GM19043 (cell line): Measurements from ENCODE around the gene CACNA1C.
"Not testable (repeated sequence)": the region's sequence is repeated elsewhere in the genome, so short reads cannot be mapped to it uniquely, and the experiment has no call there.

Experiments used
- ATAC-seq: cut with Tn5 transposase; IDR thresholded peaks from one replicate; pipeline ENCODE4 v1.9.1; 2021; ENCODE audit warnings: low read depth; ENCODE audit not compliant: unreplicated experiment

Gene CACNA1C

DNA sequence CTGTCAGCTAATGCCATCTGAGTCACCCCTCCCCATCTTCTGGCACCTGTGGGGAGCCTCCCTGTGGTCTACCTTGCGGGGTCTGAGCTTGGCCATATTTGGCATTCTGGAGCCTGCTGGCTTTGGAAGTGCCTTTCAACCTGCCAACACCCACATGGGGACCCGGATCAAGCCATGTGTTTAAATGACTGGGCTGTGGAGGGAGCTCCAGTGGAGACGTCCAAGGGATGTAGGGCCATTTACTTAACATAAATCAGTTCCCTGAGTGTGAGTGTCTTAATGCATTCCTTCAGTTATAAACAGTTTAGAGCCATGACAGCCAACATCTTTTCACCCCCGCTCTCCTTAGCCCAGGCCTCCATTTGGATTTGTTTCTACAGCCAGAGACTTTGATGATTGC, 22.0 kb downstream of the CACNA1C start:
- ATAC-seq, result no peak

DNA sequence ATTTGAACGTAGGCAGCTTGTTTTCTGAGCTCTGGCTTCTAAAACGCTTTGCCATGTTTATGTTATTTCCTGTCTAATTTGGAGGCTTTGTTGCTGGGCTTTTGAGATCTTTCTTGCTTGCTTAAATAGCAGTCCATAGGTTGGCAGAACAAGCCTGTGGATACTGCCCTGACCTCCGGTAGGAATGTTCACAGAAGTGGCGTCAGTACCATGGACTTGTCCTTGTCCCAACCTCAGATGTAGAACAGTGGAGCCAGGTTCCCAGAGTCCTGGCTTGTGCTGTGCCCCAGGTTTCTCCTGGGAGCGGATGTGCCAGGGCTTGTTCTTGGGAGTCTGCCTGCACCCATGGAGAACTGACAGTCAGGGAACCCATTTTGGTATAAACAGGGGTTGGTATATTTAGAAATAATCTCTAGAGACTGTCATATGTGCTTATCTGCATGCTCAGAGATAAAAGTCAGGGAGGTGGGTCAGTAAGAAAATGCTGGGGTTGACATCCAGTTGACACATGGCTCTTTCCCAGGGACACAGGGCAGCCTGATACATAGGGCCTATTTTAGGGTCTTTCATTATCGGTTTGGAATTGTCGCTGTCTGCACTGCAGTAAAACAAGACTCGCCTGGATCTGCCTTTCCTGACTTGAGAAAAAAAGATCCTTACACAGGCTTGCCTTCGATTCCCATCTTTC, 22.9 kb downstream of the CACNA1C start:
- ATAC-seq, result no peak

DNA sequence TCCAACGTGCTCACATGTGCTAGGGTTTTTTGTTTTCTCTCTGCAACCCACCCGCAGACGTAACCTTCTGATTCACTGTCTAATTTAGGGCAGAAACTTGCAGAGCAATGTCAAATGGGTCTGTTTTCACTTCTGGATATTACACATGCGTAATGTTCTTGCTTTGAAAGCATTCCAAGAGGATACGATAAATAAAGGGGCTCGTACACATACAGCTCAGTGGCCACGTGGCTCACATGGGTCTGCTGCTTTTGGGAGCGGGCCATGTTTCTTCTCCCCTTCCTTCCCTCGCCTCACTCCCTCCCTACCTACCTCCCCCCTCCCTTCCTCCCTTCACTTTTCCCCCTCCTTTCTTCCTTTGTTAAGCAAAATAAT, 23.4 kb downstream of the CACNA1C start:
- ATAC-seq, result no peak

DNA sequence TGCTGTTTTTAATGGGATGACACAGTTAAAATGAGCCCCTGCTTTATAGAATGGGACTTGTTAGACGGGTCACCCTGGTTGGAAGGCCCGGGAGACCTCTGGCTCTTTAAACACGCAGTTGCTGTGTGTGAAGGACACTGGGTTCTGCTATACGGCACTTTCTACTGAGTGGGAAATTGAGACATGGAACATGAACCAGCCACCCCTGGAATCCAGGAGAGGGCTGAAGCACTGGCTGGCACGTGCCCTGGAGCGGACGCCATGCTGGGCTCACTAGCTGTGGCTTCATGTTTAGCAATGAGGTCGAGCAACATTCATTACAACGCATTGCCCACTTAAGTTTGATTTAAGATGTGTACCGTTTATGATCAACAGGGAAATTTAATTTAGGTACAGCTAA, 23.9 kb downstream of the CACNA1C start:
- ATAC-seq, result no peak

DNA sequence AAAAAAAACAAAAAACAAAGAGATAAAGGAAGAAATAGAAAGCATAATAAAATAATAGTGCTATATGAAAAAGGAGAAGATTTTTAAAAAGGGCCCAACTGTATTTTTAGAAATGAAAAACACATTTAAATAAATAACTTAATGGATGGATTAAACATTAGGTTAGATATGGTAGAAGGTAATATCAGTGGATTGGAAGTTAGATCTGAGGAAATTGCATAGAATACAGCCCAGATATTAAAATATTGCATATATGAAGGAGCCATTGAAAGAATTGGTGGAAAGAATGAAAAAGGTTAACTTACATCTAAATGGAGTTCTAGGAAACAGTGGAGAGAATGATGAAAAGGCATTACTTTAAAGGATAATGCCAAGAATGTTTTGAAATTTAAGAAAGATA, 27.8 kb downstream of the CACNA1C start:
- no peak for ATAC-seq

DNA sequence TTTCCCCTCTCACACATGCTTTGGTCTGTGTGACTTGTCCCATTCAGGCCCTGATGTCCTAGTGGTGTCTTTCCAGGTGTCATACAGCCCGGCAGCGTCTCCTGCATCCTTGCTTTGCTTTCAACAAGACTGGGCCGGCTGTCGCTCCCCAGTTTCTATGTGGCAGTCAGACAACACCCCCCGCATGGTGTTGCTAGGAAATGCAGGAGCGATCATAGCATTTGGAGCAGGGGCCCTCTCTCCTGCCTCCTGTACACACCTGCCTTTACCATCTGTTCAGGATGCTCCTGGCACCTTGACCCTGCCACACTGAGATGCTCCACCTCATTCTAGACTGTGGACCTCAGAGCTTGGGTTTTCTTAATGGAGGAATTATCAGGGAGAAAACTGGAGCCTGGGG, 29.5 kb downstream of the CACNA1C start:
- no peak for ATAC-seq

DNA sequence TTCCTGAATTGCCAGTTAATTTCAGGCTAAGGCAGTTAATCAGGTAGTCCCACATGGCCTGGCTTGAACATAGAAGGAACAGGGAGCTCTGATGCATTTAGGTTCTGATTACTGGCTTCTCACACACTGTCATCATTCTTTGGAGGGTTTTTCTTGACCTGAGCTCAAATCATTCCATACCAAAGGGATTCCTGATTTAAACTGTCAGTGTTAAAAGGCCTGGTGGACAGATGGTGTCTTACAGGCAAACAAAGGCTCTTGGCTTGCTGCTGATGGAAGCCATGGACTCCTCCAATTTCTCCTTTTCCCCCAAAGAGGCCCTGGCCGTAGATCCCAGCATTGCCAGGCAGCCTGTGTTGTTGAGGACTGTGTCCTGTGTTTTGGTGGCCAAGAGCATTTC, 30.2 kb downstream of the CACNA1C start:
- no peak for ATAC-seq

DNA sequence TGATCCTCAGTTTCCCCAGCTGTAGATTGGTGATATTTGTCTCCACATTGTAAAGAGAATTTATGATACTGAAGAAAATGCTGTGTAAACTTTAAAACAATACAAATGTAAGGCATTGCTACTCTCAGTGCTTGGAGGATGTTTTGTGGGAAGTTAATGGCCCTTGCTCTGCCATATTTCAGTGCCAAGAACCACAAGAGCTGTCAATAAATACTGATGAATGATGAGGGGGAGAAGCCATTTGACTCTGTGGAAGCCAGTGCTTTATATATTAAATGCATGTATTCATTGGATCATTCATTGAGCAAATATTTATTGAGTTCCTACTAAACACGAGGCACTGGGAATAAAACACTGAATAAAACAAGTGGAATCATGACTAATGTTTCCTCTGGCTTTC, 30.8 kb downstream of the CACNA1C start:
- no peak for ATAC-seq

DNA sequence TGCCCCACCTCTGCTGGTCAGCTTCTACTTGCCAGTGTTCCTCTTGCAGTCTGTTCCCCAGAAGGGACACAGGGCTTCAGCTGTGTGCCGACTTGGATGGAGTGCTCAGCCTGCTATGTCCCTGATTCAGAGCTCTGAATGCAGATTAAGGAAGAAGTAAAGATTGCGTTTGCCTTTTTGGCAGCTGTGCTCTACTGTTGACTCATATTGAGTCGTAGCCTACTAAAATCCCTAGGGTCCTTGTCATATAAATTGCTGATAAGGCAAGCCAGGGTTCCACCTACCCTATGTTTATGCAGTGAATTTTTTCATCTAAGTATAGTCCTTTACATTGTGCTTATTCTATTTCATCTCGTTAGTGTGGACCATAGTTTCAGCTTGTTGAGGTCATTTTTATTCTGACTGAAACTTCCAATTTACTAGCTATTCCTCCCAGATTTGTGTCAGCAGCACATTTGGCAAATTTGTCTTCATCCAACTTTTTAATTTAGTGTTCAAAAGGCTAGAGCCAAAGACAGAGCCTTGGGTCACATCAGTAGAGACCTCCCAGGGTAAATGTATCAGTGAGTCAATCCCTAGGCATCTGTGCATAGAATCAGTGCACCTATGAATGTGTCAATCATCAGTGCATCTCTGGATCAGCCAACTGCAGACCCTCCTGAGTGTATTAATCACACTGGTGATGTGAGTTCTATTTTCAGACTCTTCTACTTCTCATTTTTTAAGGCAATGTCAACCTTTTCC, 31.9 kb downstream of the CACNA1C start:
- no peak for ATAC-seq

DNA sequence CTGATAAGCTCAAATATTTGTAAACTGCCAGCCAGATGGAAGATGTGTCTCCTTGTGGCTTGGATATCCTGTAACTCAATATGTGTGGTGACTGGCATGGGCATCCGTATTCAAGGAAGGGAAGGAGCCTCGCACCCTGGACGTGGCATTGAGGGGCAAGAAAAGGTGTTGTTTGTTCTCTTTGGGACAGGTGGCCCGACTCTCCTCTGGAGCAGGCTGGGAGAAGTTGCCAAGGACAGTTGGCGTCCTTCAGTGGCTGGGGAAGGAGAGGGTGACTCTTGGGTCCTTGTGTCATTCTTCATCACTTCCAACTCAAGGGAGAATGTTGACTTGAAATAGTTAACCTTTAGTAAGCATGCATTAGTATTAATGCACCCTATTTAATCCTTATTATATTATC, 39.6 kb downstream of the CACNA1C start:
- ATAC-seq, result no peak

DNA sequence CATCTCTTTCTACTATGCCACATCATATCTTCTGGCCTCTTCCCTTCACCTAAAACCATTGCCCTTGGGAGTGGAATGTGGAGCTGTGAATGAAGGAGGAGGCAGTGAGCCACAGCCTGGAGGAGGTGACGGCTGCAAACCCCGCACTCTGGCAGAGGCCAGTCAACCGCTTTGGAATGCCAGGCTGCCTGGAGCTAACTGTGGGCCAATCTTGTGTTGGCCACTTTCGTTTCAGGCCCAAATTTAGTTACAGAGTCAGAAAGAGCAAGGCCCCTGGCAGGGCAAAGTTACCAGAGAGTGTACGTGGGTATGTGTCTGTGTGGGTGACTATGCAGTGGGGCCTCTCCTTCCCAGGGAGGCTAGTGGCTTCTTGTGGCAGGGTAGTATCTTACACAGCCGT, 40.1 kb downstream of the CACNA1C start:
- no peak for ATAC-seq

DNA sequence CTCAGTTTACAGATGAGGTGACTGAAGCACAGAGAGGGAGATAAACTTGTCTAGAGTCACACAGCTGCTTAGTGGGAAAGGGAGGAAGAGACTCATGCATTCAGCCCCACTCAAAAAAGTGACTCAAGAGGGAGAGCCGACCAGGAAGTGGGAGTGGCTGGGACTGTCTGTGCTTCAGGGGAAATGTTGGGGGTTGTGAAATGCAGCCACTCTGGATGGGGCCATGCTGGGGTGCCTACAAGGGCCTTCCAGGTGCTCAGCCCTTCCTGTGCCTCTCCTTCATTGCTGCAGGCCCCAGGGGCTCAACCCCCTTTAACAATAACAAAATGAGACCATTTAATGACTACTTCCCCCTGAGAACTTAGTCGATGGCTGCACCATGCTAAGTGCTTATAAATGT, 41.8 kb downstream of the CACNA1C start:
- ATAC-seq, result no peak

DNA sequence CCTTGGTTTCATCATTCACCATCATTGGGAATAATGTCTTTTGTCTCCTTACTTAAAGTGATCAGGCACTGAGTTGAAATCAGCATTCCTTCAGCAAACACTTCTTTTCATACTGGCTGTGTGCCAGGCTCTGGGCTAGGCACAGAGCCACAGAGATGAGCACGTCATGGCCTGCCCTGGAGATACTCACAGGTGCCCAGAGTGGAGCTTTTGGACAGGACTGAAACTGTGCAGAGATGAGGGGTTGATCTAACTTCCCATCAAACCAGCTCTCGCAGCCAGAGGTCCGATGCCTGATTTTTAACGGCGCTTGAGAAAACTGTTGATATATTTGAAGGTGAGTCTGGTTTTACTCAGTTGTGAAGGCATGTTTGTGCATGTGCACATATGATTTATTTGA, 43.1 kb downstream of the CACNA1C start:
- no peak for ATAC-seq

DNA sequence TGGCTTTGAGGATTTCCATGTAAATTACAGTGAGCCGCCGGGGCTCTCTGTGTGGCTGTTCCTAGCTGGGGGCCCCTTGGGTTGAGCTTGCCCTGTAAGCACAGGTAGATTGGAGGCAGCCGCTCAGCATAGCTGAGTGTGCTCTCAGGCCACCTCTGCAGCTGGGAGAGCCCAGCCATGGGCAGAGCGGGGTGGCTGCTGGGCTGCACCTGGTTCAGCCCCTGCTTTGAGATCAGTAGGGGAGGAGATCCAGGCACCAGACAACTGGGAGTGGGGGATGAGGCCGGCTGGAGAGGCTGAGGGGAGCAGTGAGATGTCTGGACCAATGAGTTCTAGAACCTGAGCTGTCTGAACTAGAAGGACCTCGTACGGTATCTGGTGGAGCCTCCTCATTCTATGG, 44.8 kb downstream of the CACNA1C start:
- no peak for ATAC-seq

DNA sequence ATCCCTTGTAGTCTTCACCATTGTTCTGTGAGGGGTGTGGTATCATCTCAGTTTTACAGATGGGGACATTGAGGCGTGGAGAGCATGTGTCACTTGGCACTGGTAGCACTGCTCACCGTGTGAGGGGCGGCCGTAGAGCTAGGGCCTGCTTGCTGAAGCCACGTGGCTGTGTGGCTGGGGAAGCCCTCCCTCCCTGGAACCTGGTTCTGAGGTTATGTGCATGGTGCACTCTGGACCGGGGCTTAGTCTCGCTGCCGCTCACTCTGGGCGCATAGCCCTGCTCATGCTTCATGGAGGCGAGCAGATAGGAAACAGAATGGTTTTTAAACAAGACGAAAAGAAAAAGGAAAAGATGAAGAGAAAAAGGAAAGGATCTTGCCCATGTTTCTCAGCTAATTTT, 46.1 kb downstream of the CACNA1C start:
- ATAC-seq, result no peak

DNA sequence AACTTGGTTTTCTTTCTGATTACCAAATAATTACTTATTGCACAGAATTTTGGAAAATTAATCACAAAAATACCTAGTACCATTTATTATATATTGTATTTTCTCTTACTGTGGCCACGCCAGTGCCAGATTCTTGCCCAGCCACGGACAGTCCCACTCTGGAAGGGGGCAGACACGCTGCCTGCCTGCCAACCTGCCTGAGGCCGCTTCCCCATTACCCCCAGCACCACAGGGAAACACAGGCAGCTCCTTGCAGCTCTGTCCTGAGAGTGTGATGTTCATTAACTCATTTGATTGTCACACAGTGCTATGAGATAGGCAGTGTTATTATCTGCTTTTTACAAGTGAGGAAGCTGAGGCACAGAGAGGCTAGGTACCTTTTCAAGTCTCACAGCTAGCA, 46.8 kb downstream of the CACNA1C start:
- no peak for ATAC-seq

DNA sequence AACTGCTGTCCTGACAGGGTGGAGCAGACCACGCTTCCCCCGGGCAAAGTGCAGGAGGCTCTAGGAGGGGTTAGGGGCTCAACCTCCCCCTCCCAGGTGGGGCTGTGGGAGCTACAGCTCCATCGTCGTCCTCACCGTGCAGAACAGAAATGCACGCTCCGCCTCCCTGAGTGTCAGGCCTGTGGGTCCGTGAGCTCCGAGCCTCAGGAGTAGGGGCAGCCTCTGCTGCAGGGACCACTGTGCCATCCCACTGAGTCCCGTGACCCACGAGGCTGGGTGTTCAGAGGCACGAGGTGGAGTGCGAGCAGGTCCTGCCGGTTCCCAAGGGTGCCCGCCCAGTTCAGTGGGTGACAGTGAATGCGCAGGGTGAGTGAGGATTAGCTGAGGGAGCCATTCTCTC, 48.6 kb downstream of the CACNA1C start:
- ATAC-seq, result no peak

DNA sequence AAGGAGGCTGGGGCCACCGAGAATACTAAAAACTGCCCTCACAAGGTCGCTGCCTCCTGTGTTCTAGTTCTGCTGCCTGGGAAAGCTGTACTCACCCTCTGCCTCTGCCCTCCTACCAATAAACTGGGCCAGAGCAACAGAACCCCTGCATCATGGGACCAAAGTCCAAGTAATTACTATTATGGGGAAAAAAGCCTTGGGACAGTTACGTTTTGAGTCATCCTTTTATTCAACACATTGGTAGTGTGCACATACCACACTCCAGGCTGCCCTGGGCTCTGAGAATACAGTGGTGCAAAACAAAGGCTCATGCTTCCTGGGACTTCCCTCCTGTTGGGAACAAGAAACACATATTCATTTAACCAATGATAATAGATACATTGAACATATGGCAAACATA, 49.0 kb downstream of the CACNA1C start:
- ATAC-seq, result no peak

DNA sequence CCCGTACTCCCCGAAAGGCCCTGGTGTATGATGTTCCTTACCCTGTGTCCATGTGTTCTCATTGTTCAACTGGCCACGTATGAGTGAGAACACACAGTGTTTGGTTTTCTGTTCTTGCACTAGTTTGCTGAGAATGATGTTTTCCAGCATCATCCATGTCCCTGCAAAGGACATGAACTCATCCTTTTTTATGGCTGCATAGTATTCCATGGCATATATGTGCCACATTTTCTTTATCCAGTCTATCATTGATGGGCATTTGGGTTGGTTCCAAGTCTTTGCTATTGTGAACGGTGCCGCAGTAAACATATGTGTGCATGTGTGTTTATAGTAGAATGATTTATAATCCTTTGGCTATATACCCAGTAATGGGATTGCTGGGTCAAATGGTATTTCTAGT, 49.9 kb downstream of the CACNA1C start:
- ATAC-seq, result not testable (repeated sequence)

DNA sequence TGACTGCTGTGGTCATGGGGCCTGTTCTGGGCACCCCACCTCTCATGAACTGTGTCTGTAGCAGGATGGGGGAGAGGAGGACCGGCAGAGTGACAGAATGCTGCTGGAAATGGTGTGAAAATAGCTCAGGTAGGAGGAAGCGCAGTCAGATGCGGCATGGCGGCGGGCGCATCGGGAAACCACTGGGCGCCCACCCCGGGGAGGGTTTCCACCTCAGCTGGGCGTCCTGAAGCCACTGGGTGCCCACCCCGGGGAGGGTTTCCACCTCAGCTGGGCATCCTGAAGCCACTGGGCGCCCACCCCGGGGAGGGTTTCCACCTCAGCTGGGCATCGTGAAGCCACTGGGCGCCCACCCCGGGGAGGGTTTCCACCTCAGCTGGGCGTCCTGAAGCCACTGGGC, 52.6 kb downstream of the CACNA1C start:
- not testable (repeated sequence) for ATAC-seq

DNA sequence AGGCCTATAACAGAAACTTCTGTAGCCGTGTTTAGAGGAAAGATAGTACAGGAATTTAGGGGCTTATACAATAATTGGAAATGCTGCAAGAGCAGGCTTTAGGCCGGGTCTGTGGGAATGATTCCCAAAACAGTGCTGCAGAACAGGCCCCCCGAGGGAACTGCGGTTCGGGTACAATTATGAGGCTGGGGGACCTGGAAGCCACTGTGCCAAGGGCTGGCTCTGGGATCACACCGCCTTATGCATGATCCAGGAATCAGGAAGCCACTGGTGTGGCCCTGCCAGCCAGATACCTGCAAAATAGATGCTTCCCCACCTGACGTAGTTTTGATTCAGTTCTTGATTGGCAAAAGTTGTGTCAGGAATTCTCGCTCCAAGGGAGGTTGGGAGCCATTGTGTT, 55.4 kb downstream of the CACNA1C start:
- ATAC-seq, result no peak

DNA sequence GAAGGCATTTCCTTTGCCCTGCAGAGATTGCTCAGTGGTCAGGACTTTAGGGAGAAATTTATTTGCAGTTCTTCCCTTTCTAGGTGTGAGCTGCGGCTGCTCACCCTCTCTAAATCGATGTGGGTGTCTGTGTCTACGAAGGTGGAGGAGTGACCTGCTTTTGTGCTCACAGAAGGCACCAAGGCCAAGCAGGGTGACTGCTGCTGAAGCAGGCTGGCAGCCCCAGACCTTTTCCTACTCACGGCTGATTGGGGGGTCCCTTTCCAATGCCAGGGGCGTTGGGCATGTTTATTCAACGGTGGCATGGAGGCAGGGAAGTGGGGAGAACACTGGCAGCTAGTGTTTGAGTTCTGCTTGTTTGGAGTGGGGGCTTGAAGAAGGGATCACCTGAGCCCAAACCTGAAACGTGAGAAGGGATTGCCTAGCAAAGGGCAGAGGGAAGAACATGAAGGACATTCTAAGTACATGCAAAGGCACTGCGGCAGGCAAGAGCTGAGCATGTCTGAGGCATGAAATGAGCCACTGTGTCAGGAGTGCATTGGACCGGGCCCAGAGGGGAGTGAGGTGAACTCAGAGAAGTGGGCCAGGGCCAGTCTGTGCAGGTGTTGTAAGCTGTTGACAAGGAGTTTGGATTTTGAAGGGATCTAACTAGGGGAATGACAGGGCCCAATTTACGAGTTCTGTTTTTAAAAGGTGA, 56.3 kb downstream of the CACNA1C start:
- ATAC-seq, result no peak
